Neural progenitor cell (in vitro differentiated cells): Measurements from ENCODE around the gene SLC28A1.

Experiments used
- EZH2 ChIP-seq: fragments of 200-600 bp; sonication (generic); IDR thresholded peaks from 2 replicates; pipeline ENCODE4 v1.6.1; 2017; ENCODE audit warnings: antibody characterized with exemption, mild to moderate bottlenecking, moderate library complexity
- TF ChIP-seq, protein P1 (sequence below): fragments of 200-600 bp; sonication (generic); IDR thresholded peaks from 2 replicates; pipeline ENCODE4 v1.5.1; 2017; ENCODE audit warnings: antibody characterized with exemption, mild to moderate bottlenecking

DNA sequence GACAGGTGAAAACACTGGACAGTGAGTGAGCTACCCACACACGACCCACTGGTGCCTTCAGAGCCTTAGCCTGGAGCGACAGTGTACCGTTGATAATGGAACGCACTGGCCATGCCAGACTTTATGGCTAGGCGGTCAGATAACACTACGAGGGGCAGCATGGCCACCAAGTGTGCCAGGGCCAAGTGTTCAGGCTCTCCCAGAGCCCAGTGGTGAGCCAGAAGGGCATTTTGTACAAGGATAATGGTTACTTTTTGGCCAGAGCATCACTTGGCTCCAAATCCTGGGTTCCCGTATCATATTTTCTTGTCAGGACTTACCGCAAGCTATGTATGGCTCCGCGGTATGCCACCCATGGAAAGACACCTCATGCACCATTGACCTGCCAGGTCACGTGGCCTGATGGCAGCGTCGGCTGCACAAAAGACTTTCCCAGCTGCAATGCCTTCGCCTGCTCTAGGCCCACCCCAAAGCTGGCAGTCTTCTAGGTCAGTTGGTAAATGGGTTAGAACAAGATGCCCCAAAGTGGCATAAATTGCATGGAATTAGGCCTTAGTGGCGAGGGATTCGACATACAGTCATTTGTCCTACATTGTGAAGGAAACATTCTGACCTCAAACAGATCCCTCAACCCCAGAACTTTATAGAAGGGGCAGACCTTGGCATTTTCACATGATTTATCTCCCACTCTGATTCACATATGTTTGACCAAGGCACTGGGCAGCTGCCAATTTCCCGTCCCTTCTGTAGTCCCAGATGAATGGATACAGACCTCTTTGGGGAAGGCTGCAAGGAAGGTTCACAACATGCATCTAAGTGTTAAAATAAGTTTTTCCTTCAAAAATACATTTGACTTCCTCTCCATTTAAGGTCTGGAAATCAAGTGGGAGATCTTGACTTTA, 12.2 kb upstream of the SLC28A1 start:
- TF ChIP-seq, protein P1, sequence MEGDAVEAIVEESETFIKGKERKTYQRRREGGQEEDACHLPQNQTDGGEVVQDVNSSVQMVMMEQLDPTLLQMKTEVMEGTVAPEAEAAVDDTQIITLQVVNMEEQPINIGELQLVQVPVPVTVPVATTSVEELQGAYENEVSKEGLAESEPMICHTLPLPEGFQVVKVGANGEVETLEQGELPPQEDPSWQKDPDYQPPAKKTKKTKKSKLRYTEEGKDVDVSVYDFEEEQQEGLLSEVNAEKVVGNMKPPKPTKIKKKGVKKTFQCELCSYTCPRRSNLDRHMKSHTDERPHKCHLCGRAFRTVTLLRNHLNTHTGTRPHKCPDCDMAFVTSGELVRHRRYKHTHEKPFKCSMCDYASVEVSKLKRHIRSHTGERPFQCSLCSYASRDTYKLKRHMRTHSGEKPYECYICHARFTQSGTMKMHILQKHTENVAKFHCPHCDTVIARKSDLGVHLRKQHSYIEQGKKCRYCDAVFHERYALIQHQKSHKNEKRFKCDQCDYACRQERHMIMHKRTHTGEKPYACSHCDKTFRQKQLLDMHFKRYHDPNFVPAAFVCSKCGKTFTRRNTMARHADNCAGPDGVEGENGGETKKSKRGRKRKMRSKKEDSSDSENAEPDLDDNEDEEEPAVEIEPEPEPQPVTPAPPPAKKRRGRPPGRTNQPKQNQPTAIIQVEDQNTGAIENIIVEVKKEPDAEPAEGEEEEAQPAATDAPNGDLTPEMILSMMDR = no peak
- TF ChIP-seq EZH2 = no peak
